NCI-H1930 (cell line): ENCODE data around the gene NR2C2.
A peak's percentile ranks its signal among the peaks of the same experiment; 100 is the strongest.

Source experiments
- DNase-seq, 2 experiments: peaks; one replicate each; lab custom pipeline; 2025; lab: John Stamatoyannopoulos, UW

NR2C2 gene

GRCh38 chr3:15023719-15024118 is 76.3 kb downstream of the NR2C2 start:
- DNase-seq: no peak

GRCh38 chr3:15029625-15030024 is 82.2 kb downstream of the NR2C2 start:
- DNase-seq: no peak

GRCh38 chr3:15032650-15033049 is 85.3 kb downstream of the NR2C2 start:
- no peak for DNase-seq

- no peak for DNase-seq
Observed at GRCh38 chr3:15033103-15033502, 85.7 kb downstream of the NR2C2 start.

DNA sequence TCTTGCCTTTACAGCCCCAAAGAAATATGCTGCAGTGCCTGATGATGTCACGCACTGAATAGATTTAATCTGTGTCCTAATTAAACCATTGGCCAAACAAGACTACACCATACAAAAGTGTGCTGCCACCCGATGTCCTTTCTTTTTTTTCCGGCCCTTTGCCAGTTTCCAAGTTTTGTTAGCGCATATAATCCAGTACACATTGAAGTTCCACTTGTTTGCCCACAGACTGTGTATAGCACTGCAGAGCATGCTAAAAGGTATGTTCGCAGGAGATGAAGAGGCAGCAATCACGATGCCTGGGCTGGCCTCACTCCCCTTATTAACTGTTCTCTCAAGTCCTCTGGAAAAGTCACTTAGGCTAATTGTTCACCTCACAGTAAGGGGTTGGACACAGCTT is 90.9 kb downstream of the NR2C2 start:
- DNase-seq: no peak

DNA sequence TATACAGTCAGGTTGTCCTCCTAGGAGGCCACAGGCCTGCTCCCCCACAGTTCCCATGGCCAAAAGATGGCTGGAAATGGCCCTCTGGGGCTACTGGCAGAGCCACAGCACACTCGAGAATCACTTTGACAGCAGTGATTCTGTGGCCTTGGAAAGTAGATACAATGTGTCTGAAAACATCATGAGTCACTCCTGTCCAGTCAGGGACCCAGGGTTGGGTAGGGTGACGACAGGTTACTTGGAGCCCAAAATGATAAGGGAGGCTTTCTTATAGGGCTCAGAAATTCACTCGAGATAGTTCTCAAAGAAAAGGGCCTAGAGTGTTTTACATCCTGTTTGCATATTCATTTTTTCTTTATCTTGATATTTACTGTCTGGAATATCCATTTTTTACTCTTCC is 93.5 kb downstream of the NR2C2 start:
- DNase-seq: no peak

GRCh38 chr3:15041950-15042349 is 94.6 kb downstream of the NR2C2 start:
- no peak for DNase-seq

DNA sequence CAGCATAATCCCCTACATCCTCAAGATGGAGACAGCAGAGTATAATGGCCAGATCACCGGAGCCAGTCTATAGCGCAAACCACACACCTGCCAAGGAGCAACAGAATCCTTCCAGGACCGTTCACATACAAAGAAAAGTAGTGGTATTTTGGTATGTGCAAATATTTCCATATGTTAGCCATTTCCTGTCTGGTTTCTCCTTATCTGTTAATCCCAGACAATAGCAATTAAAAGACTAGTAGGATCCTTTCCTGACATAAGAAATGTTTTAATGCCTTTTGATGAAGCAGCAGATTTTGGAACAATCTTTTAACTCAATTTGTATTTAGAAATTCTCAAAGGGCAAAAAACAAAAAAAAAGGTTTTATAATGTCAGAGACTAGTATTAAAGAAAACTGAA is 95.6 kb downstream of the NR2C2 start:
- DNase-seq: no peak

DNA sequence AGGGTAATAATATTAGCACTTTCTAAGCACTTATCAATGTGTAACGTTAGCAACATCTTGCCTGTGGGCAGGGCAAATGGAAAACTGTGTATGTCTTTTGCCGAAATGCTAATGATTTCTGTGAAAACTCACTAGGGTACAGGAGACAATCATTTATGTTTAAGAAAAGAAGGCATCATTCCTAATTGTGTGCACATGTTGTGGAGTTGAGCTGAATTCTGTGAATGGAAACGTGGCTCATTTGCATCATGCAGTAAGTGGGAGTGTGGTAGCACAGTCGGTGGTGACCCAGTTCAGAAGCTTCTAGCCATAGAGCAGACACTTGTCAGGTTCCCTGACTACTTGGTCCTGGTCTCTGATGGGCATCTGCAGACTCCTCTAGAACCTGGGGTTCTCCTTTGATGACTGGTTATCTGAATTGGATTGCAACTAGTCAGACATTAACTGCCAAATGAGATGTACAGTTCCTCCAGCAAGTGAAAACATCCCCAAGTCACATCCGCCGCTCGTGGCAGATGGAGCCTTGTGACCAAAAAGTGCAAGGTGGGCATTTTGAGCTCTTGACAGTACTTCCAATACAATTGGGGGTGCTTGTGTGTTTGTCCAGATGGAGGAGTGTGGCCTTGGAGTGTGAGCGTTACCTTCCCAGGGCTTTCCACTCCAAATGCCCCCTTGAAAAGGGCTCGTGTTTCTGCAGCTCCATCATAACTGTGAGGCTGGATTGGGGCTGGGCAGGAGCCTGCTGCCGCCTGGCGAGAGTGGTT is 96.2 kb downstream of the NR2C2 start:
- no peak for DNase-seq

DNA sequence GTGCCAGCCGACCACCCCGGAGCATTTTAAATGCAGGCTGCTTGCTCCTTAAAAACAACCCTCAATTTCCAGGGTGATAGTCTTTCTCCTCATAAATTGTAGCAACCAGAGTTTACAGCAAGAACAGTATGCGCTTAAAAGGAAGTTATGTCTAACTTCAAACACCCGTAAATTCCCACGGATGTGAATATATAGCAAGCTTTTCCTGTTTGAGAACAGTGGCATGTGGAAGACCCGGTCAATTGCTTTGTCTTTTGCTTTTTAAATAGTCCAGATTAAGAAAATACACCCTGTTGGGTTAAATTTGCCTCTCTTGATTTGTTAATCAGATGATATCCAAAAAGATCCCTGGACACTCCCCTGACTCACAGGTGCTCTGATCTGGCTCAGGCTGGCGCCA is 96.9 kb downstream of the NR2C2 start:
- DNase-seq: no peak

- DNase-seq: no peak
Observed at GRCh38 chr3:15045667-15046066, 98.3 kb downstream of the NR2C2 start.

- DNase-seq: no peak
Observed at GRCh38 chr3:15049584-15049983, 102.2 kb downstream of the NR2C2 start.

GRCh38 chr3:15050405-15051092 is 103.2 kb downstream of the NR2C2 start:
- DNase-seq: no peak

GRCh38 chr3:15051531-15051930 is 104.1 kb downstream of the NR2C2 start:
- DNase-seq: peak in 1 of 2 experiments; percentile 2

GRCh38 chr3:15052335-15053242 is 105.2 kb downstream of the NR2C2 start:
- no peak for DNase-seq

GRCh38 chr3:15053541-15053940 is 106.2 kb downstream of the NR2C2 start:
- no peak for DNase-seq

GRCh38 chr3:15055019-15055557 is 107.7 kb downstream of the NR2C2 start:
- no peak for DNase-seq

- DNase-seq: no peak
Observed at GRCh38 chr3:15056676-15057404, 109.5 kb downstream of the NR2C2 start.

- no peak for DNase-seq
Observed at GRCh38 chr3:15060029-15060428, 112.6 kb downstream of the NR2C2 start.

DNA sequence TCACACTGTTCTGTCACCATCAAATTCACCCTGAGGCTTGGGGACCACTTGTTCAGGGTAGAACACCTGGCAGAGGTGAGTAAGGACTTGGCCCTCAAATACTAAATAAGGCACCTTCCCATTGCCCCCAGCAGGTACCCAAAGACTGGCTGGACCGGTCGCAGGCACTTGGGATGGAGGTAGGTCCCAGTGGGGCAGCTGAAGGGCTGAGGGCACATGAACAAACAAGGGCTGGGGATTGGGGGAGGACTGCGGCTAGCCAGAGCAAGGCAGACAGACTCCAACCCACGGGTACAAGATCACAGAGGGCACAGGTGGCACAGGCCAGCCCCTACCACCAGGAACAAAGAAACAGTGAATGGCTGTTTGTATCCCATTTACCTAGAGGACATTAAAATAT is 115.9 kb downstream of the NR2C2 start:
- DNase-seq: no peak

DNA sequence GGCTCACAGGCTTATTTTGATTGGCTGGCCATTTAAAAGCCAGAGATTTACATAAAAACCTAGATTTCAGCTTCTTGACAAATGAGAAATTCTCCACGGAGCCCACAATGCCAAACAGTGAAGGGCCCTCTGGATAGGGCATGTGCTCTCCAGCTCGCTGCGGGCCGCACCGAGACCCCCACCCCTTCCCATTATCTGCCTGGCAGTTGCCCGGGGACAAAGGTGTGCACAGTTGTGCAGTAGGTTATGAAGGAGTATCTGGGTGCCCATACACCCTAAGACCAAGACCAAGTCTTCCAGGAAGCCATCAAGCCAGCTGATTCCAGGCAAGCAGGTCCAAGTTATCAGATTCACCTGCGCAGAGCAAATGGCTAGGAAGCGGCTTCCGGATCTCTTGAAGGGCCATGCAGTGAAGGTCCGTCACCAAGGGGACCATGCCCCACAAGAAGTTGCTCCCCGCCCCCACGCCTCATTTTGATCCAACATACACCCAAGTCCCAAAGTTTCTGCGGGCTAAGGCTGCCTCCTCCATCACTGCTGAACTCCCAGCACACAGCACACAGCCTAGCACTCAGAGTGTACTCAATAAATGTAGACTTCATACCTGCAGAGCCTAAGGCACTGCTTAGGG is 116.4 kb downstream of the NR2C2 start:
- no peak for DNase-seq
